LoVo (cell line): ENCODE results near the gene CAPN2.
A peak's percentile ranks its signal among the peaks of the same experiment; 100 is the strongest.

Source experiments
- DNase-seq: peaks from one replicate; pipeline ENCODE4 v3.0.0-alpha.2; 2016; ENCODE audit warnings: low spot score

Gene CAPN2

GRCh38 chr1:223702735-223703667 is 9.3 kb upstream of the CAPN2 start:
- DNase-seq = no peak

GRCh38 chr1:223703668-223704013 is 8.7 kb upstream of the CAPN2 start:
- no peak for DNase-seq

GRCh38 chr1:223704921-223705878 is 7.1 kb upstream of the CAPN2 start:
- DNase-seq = no peak

- peak; percentile 33 for DNase-seq
Measured at GRCh38 chr1:223706077-223706973, 6.0 kb upstream of the CAPN2 start.

GRCh38 chr1:223707256-223708000 is 4.9 kb upstream of the CAPN2 start:
- peak; percentile 88 for DNase-seq

GRCh38 chr1:223708001-223708359 is 4.4 kb upstream of the CAPN2 start:
- DNase-seq = no peak

GRCh38 chr1:223708651-223709268 is 3.6 kb upstream of the CAPN2 start:
- DNase-seq = no peak

- DNase-seq = peak; percentile 34
Measured at GRCh38 chr1:223709598-223709997, 2.7 kb upstream of the CAPN2 start.

- no peak for DNase-seq
Measured at GRCh38 chr1:223710179-223711133, 1.9 kb upstream of the CAPN2 start.

- DNase-seq = peak; percentile 28
Measured at GRCh38 chr1:223711173-223711572, 1.2 kb upstream of the CAPN2 start.

- no peak for DNase-seq
Measured at GRCh38 chr1:223711747-223712193, 569 bp upstream of the CAPN2 start.

- no peak for DNase-seq
Measured at GRCh38 chr1:223712850-223713474, 623 bp downstream of the CAPN2 start.

GRCh38 chr1:223713546-223714420 is 1.4 kb downstream of the CAPN2 start:
- no peak for DNase-seq

GRCh38 chr1:223714421-223714724 is 2.0 kb downstream of the CAPN2 start:
- DNase-seq = no peak

GRCh38 chr1:223714849-223715603 is 2.7 kb downstream of the CAPN2 start:
- DNase-seq = peak; percentile 76

- no peak for DNase-seq
Measured at GRCh38 chr1:223715604-223716172, 3.3 kb downstream of the CAPN2 start.

GRCh38 chr1:223716302-223716862 is 4.0 kb downstream of the CAPN2 start:
- DNase-seq = no peak
